AG04450 (cell line): ENCODE data around the gene SPRY4. TPM values are rescaled to one million over a fixed set of nuclear protein-coding genes. Genes with fewer than 3 reads are reported as not detected.

ENCODE experiments used
- CTCF ChIA-PET: fragments of 300-600, 350-600 bp; formaldehyde crosslinking; extraction: SDS; loops from one replicate; lab custom pipeline; 2022; ENCODE audit warnings: antibody characterized with exemption, inconsistent platforms; lab: Charles Lee
- POLR2A ChIA-PET: fragments of 350-600 bp; formaldehyde crosslinking; extraction: SDS; loops from one replicate; lab custom pipeline; 2021; ENCODE audit warnings: antibody characterized with exemption, inconsistent platforms; lab: Yijun Ruan, JAX
- DNase-seq: peaks from one replicate; pipeline ENCODE4 v3.0.0-alpha.2; 2011; ENCODE audit warnings: low read depth, low spot score
- H3K27ac ChIP-seq: one replicate; pipeline ENCODE4 v1.5.1; 2012; ENCODE audit warnings: low read depth, low read length, control low read depth
- H3K27me3 ChIP-seq: one replicate; pipeline ENCODE4 v1.6.0; 2012; ENCODE audit warnings: low read length; ENCODE audit not compliant: control insufficient read depth, insufficient read depth
- H3K4me3 ChIP-seq: 2 replicates; pipeline ENCODE4 v1.5.1; 2011; ENCODE audit warnings: mild to moderate bottlenecking, low read depth, low read length, control low read depth
- H3K9me3 ChIP-seq: 2 replicates; pipeline ENCODE4 v1.5.1; 2012; ENCODE audit warnings: low read length; ENCODE audit not compliant: control insufficient read depth, insufficient read depth
- polyA plus RNA-seq: library from polyadenylated mRNA; depleted of rRNA; stranded (reverse); fragments of >200 nt; gene quantifications from 2 replicates; pipeline ENCODE4 v1.2.3, GENCODE V29; 2011; rRNA removed
- small RNA-seq: library from RNA; depleted of rRNA; stranded (forward); fragments of <200 nt; gene quantifications from one replicate; pipeline ENCODE3, GENCODE V24; 2012; ENCODE audit warnings: low read depth; ENCODE audit not compliant: insufficient read length
- TF ChIP-seq, protein P1 (sequence below): IDR thresholded peaks from 2 replicates; pipeline ENCODE4 v1.5.1; 2011; ENCODE audit warnings: low read depth, low read length, control low read depth, inconsistent platforms

Gene SPRY4
- polyA plus RNA-seq, 1 experiment = 8.7 TPM

DNA sequence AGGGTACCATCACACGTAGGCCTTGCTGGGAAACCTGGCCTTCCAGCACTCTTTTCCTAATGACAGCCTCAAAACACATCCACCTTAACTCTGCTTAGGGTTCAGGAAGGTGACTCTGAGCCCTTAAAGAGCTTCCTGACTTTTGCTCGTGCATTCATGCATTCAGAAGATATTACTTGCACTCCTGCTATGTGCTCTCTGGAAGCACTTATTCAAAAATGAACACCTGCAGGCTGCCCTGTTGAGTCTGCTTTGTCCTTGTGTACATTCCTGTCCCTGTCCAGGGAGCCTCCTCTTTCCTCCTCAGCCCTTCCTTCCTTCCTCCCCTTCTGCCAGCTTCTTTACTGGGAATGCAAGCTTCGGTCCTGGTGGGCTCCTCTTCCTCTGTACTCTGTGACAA is 61.5 kb downstream of the SPRY4 start:
- H3K9me3 ChIP-seq = no peaks in the 10 kb centered on the region
- no peak overlapping the region for H3K27ac ChIP-seq
- TF ChIP-seq, protein P1, sequence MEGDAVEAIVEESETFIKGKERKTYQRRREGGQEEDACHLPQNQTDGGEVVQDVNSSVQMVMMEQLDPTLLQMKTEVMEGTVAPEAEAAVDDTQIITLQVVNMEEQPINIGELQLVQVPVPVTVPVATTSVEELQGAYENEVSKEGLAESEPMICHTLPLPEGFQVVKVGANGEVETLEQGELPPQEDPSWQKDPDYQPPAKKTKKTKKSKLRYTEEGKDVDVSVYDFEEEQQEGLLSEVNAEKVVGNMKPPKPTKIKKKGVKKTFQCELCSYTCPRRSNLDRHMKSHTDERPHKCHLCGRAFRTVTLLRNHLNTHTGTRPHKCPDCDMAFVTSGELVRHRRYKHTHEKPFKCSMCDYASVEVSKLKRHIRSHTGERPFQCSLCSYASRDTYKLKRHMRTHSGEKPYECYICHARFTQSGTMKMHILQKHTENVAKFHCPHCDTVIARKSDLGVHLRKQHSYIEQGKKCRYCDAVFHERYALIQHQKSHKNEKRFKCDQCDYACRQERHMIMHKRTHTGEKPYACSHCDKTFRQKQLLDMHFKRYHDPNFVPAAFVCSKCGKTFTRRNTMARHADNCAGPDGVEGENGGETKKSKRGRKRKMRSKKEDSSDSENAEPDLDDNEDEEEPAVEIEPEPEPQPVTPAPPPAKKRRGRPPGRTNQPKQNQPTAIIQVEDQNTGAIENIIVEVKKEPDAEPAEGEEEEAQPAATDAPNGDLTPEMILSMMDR = no peak
- H3K27me3 ChIP-seq = no peaks in the 10 kb centered on the region
- ChIA-PET CTCF (no interaction called here), POLR2A (no interaction called here)
- no peak overlapping the region for H3K4me3 ChIP-seq
- no peak for DNase-seq

DNA sequence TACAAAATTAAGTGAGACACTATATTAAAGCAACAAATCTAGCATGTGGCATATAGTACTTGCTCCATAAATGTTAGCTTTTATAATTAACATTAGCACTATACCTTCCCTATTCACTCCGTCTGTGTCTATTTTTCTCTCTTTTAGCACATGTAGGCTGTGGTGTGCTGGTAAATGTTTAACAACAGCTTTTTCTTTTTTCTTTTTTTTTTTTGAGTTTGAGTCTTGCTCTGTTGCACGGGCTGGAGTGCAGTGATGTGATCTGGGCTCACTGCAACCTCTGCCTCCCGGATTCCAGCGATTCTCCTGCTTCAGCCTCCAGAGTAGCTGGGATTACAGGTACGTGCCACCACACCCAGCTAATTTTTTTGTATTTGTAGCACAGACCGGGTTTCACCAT is 62.1 kb downstream of the SPRY4 start:
- TF ChIP-seq, protein P1 = no peak
- Histone ChIP-seq H3K4me3 (no peak overlapping the region), H3K27ac (no peak overlapping the region), H3K27me3 (no peaks in the 10 kb centered on the region), H3K9me3 (no peaks in the 10 kb centered on the region)
- no peak for DNase-seq
- POLR2A ChIA-PET = interaction anchor here (0.6 kb wide), 1 partner anchor 20 kb away, joined by 3 read pairs; no protein-coding TSS in a partner anchor
- CTCF ChIA-PET = no interaction called here

Small RNA genes lying within 50 kb of the gene (small RNA-seq; reads per million reads assigned to genes)
- gene RF02038 = not detected
- gene RF02039 = not detected

Other genes with a start within 250 kb of the SPRY4 start
- 23.2 and 31.9 TPM in 2 replicates for gene NDFIP1, start 216.2 kb downstream of the SPRY4 start, polyA plus RNA-seq